GM13976 (cell line): ENCODE results near the gene A3GALT2.

Source experiments
- DNase-seq: peaks from one replicate; pipeline ENCODE4 v3.0.0; 2012; ENCODE audit warnings: low spot score
- CTCF ChIP-seq: IDR thresholded peaks from 2 replicates; pipeline ENCODE4 v1.5.1; 2012; ENCODE audit warnings: borderline replicate concordance, mild to moderate bottlenecking; ENCODE audit not compliant: insufficient read depth; ENCODE audit errors: extremely low read depth, missing control alignments, control extremely low read depth
- in situ Hi-C: fragments of 300-500 bp; cut with MboI; formaldehyde crosslinking; loops from one replicate; pipeline ENCODE4 v1.12.0; 2022; ENCODE audit warnings: low sequenced_read_pairs, mixed read lengths, inconsistent platforms; ENCODE audit not compliant: unreplicated experiment

Gene A3GALT2

GRCh38 chr1:33259879-33260278 lies 61.0 kb downstream of the A3GALT2 start:
- in situ Hi-C loops, result no loop called here
- no peak for TF ChIP-seq CTCF

GRCh38 chr1:33258788-33259274 lies 62.1 kb downstream of the A3GALT2 start:
- TF ChIP-seq CTCF, result no peak
- DNase-seq, result no peak
- in situ Hi-C loops, result no loop called here

More at GRCh38 chr1:33259879-33260278, 61.0 kb downstream of the A3GALT2 start:
- no peak for DNase-seq

GRCh38 chr1:33257772-33258712 lies 62.9 kb downstream of the A3GALT2 start:
- TF ChIP-seq CTCF, result no peak
- in situ Hi-C loops, result no loop called here
- DNase-seq, result no peak

- in situ Hi-C loops, result no loop called here
- no peak for TF ChIP-seq CTCF
- no peak for DNase-seq
These were observed 63.6 kb downstream of the A3GALT2 start for GRCh38 chr1:33257207-33257771.
